Measurements from ENCODE around the gene EMC8. TPM values are rescaled to one million over a fixed set of nuclear protein-coding genes. Genes with fewer than 3 reads are reported as not detected.

EMC8 gene
- total and polyA plus RNA-seq, 2 experiments from 2014 or later, result 51.1 to 69.4 TPM

DNA sequence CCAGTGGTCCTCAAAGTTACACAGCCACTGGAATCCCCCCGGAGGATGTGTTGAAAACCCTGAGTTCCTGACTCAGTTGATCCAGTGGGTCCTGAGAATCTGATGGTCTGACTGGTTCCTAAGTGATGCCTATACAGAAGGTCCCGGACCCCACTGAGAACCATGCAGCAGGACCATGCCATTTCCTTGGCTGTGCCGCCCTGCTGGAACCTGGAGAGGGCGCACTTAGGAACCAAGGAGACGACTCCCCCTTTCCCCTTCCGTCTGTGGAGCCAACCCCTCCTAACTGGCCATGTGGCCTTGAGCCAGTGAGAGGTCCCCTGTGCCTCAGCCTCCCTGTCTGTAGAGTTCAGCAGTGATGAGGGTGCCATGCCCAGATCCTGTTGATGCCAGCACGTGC is 70.5 kb downstream of the EMC8 start:
- H3K4me3 ChIP-seq, result no peak overlapping the region
- no peaks in the 10 kb centered on the region for H3K4me1 ChIP-seq (ENCODE audit: insufficient read depth)
- H3F3A ChIP-seq (replicated peaks; ENCODE audit: low read depth), result no peaks in the 10 kb centered on the region
- no peaks in the 10 kb centered on the region for H3K36me3 ChIP-seq (ENCODE audit: insufficient read depth)
- peak; percentile 80 for DNase-seq (ENCODE audit: low spot score)
- TF ChIP-seq CTCF (conservative IDR thresholded peaks at IDR 0.05; ENCODE audit: low read depth in 2 of 2) (peak; percentile 64 to 83), ZNF114 (CRISPR knock-in tag; IDR thresholded peaks at IDR 0.05) (0 out of 2 replicates have a peak, but pooled peaks have one; percentile 9), ZNF331 (CRISPR knock-in tag; IDR thresholded peaks at IDR 0.05; ENCODE audit: low read depth) (no peak), ETS1 (IDR thresholded peaks at IDR 0.05) (no peak), EZH2 (IDR thresholded peaks at IDR 0.05; ENCODE audit: low read depth, unreplicated experiment) (no peak), CREB1 (CRISPR knock-in tag; IDR thresholded peaks at IDR 0.05; ENCODE audit: low read depth) (no peak), POLR2AphosphoS5 (IDR thresholded peaks at IDR 0.05; ENCODE audit: low read depth) (no peak), JUNB (IDR thresholded peaks at IDR 0.05; ENCODE audit: unreplicated experiment) (no peak)
- no peak overlapping the region for H2AFZ ChIP-seq
- Mint-ChIP-seq H3K27me3 (ENCODE audit: insufficient read depth, low read depth, poor library complexity) (peaks cover 18% of the 10 kb centered on the region), H3K4me3 (no peak overlapping the region), H3K4me1 (peaks cover 14% of the 10 kb centered on the region), H3K36me3 (ENCODE audit: low read depth) (no peaks in the 10 kb centered on the region; the same call in 2 of the 3 replicates), H3K27ac (no peak overlapping the region), H3K9me3 (no peaks in the 10 kb centered on the region)
- no peaks in the 10 kb centered on the region for H3K27me3 ChIP-seq (ENCODE audit: insufficient read depth)
- no peaks in the 10 kb centered on the region for H3K9me2 ChIP-seq (ENCODE audit: insufficient read depth)
- ATAC-seq, result peak; percentile 72
- no peaks in the 10 kb centered on the region for H3K79me2 ChIP-seq (replicated peaks; ENCODE audit: insufficient read depth)
- no peaks in the 10 kb centered on the region for H4K20me1 ChIP-seq (replicated peaks; ENCODE audit: insufficient read depth)
- no peak overlapping the region for H3K27ac ChIP-seq (ENCODE audit: low read depth)
- no peak overlapping the region for H3K4me2 ChIP-seq

MicroRNAs encoded within 50 kb of the gene (microRNA counts, 767-probe panel; counts per million panel counts)
- not detected for microRNA hsa-miR-1910

Small RNA genes lying within 50 kb of the gene (microRNA-seq; reads per million reads assigned to microRNA genes)
- not detected for gene MIR1910

Small RNA genes lying within 50 kb of the gene (small RNA-seq; reads per million reads assigned to genes)
- not detected for gene RNU1-103P (ENCODE audit: low replicate concordance)

Other genes starting within 250 kb of the EMC8 start
- 118 and 135 TPM in 2 replicates for gene GSE1, start 186.2 kb downstream of the EMC8 start, total RNA-seq (2014; rRNA removed; shearing (Covaris generic))
- gene GSE1, start 186.2 kb downstream of the EMC8 start, polyA plus RNA-seq (2016; fragmentation: Nextera tagmentation; extraction: Ambion mirVana), result 32.4 and 34.0 TPM in 2 replicates
- gene GINS2, start 110.6 kb downstream of the EMC8 start, total RNA-seq (2014; rRNA removed; shearing (Covaris generic)), result 35.0 and 40.5 TPM in 2 replicates
- 42.0 and 44.4 TPM in 2 replicates for gene GINS2, start 110.6 kb downstream of the EMC8 start, polyA plus RNA-seq (2016; fragmentation: Nextera tagmentation; extraction: Ambion mirVana)
- gene C16orf74, start 48.4 kb downstream of the EMC8 start, total RNA-seq (2014; rRNA removed; shearing (Covaris generic)), result 11.3 and 12.1 TPM in 2 replicates
- gene C16orf74, start 48.4 kb downstream of the EMC8 start, polyA plus RNA-seq (2016; fragmentation: Nextera tagmentation; extraction: Ambion mirVana), result 19.0 and 19.1 TPM in 2 replicates
- gene COX4I1, start 151 bp upstream of the EMC8 start, total RNA-seq (2014; rRNA removed; shearing (Covaris generic)), result 329 and 388 TPM in 2 replicates
- gene COX4I1, start 151 bp upstream of the EMC8 start, polyA plus RNA-seq (2016; fragmentation: Nextera tagmentation; extraction: Ambion mirVana), result 1,008 and 1,053 TPM in 2 replicates
- 1.4 and 2.8 TPM in 2 replicates for gene IRF8, start 99.6 kb upstream of the EMC8 start, total RNA-seq (2014; rRNA removed; shearing (Covaris generic))
- 0.47 and 1.3 TPM in 2 replicates for gene IRF8, start 99.6 kb upstream of the EMC8 start, polyA plus RNA-seq (2016; fragmentation: Nextera tagmentation; extraction: Ambion mirVana)

All from GM23338 (cell line).